HepG2 (cell line): ENCODE data around the gene SNX15. TPM values are rescaled to one million over a fixed set of nuclear protein-coding genes. Genes with fewer than 3 reads are reported as not detected.
A peak's percentile ranks its signal among the peaks of the same experiment; 100 is the strongest.

ENCODE experiments used
- AFF4 ChIP-seq: sonication (generic); formaldehyde crosslinking; IDR thresholded peaks from 2 replicates; pipeline ENCODE4 v1.4.0; 2020; ENCODE audit warnings: missing genetic modification reagents
- CBX1 ChIP-seq: IDR thresholded peaks from one replicate; pipeline ENCODE4 v1.6.1; 2016; ENCODE audit warnings: antibody characterized with exemption, low read depth
- CHCHD3 ChIP-seq: sonication (generic); formaldehyde crosslinking; IDR thresholded peaks from 2 replicates; pipeline ENCODE4 v1.8.0; 2022; ENCODE audit warnings: mild to moderate bottlenecking, missing genetic modification reagents, moderate library complexity
- GMEB1 ChIP-seq: sonication (generic); formaldehyde crosslinking; IDR thresholded peaks from 2 replicates; pipeline ENCODE4 v1.5.1; 2020; ENCODE audit warnings: missing genetic modification reagents, mild to moderate bottlenecking, borderline replicate concordance
- IKZF1 ChIP-seq: fragments of 450-650 bp; IDR thresholded peaks from 2 replicates; pipeline ENCODE4 v1.7.1; 2016
- KDM5A ChIP-seq: fragments of 200-600 bp; sonication (generic); IDR thresholded peaks from 2 replicates; pipeline ENCODE4 v1.7.0; 2018; ENCODE audit warnings: antibody characterized with exemption, mild to moderate bottlenecking, low read length, borderline replicate concordance
- KMT2B ChIP-seq: IDR thresholded peaks from 2 replicates; pipeline ENCODE4 v1.6.1; 2016; ENCODE audit warnings: missing genetic modification reagents, missing compliant biosample characterization
- SP4 ChIP-seq: sonication (generic); formaldehyde crosslinking; IDR thresholded peaks from 2 replicates; pipeline ENCODE4 v1.8.1; 2023; ENCODE audit warnings: mild to moderate bottlenecking, missing genetic modification reagents
- TEF ChIP-seq: sonication (generic); formaldehyde crosslinking; IDR thresholded peaks from 2 replicates; pipeline ENCODE4 v1.5.0; 2020; ENCODE audit warnings: missing genetic modification reagents
- TOE1 ChIP-seq: sonication (generic); formaldehyde crosslinking; IDR thresholded peaks from 2 replicates; pipeline ENCODE4 v1.4.0; 2020; ENCODE audit warnings: mild to moderate bottlenecking, missing genetic modification reagents
- ZNF20 ChIP-seq: sonication (generic); formaldehyde crosslinking; IDR thresholded peaks from 2 replicates; pipeline ENCODE4 v1.4.0; 2020; ENCODE audit warnings: mild to moderate bottlenecking, moderate library complexity, missing genetic modification reagents
- ZNF335 ChIP-seq: sonication (generic); formaldehyde crosslinking; IDR thresholded peaks from 2 replicates; pipeline ENCODE4 v1.4.0; 2020; ENCODE audit warnings: missing genetic modification reagents
- ZNF687 ChIP-seq: sonication (generic); formaldehyde crosslinking; IDR thresholded peaks from 2 replicates; pipeline ENCODE4 v1.5.1; 2020; ENCODE audit warnings: mild to moderate bottlenecking, missing genetic modification reagents, moderate library complexity
- polyA plus RNA-seq, 8 experiments: library from polyadenylated mRNA; depleted of rRNA in 3 of 8; stranded (reverse) in 7 of 8; unstranded in 1 of 8; fragments of >200 nt; fragmentation: Illumina TruSeq in 4 of 8; extraction: Trizol in 4 of 8; gene quantifications; 2 replicates each; pipeline versions ENCODE4 v1.2.1 to v1.2.3, GENCODE V29; 2011 to 2016; ENCODE audit warnings: low read depth in 4 of 8, missing spikeins in 1 of 8, mixed read lengths in 1 of 8; ENCODE audit not compliant: insufficient read depth in 1 of 8
- total RNA-seq, 5 experiments: library from RNA; depleted of rRNA; stranded (reverse); fragments of >200 nt; fragmentation: Illumina TruSeq; extraction: Trizol; gene quantifications; 2 replicates each; pipeline ENCODE4 v1.2.3, GENCODE V29; 2016; ENCODE audit warnings: low read depth in 1 of 5

The SNX15 gene
- total and polyA plus RNA-seq, 2 of the 13 experiments (the other 11 are each of a cell fraction or from before 2014, with no cell fraction given): 19.1 to 22.6 TPM

GRCh38 chr11:65040847-65041622 lies 13.8 kb downstream of the SNX15 start, which contains the start of gene SAC3D1 (continued):
- TF ChIP-seq TEF (CRISPR knock-in tag) (no peak), IKZF1 (no peak), KDM5A (no peak; the same call in 1 of the 2 replicates), AFF4 (CRISPR knock-in tag) (no peak), CBX1 (no peak), GMEB1 (CRISPR knock-in tag) (peak; percentile 88), ZNF687 (CRISPR knock-in tag) (peak; percentile 89), TOE1 (no peak), ZNF20 (no peak), KMT2B (peak; percentile 79), ZNF335 (CRISPR knock-in tag) (0 out of 2 replicates have a peak, but pooled peaks have one; percentile 43), SP4 (peak; percentile 66), CHCHD3 (no peak)
